Stimulated activated CD8-positive, alpha-beta memory T cell treated with anti-CD3 and anti-CD28 coated beads, Interleukin-7, amount 100 ng/mL, for 1 hour (primary cell): ENCODE data around the gene TMEM38A.

Experiments
- DNase-seq, 2 donors: peaks; one replicate each; pipeline ENCODE4 v3.0.0-alpha.2; 2020; ENCODE audit warnings: low read depth in 2 of 2

Gene TMEM38A, protein sequence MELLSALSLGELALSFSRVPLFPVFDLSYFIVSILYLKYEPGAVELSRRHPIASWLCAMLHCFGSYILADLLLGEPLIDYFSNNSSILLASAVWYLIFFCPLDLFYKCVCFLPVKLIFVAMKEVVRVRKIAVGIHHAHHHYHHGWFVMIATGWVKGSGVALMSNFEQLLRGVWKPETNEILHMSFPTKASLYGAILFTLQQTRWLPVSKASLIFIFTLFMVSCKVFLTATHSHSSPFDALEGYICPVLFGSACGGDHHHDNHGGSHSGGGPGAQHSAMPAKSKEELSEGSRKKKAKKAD

DNA sequence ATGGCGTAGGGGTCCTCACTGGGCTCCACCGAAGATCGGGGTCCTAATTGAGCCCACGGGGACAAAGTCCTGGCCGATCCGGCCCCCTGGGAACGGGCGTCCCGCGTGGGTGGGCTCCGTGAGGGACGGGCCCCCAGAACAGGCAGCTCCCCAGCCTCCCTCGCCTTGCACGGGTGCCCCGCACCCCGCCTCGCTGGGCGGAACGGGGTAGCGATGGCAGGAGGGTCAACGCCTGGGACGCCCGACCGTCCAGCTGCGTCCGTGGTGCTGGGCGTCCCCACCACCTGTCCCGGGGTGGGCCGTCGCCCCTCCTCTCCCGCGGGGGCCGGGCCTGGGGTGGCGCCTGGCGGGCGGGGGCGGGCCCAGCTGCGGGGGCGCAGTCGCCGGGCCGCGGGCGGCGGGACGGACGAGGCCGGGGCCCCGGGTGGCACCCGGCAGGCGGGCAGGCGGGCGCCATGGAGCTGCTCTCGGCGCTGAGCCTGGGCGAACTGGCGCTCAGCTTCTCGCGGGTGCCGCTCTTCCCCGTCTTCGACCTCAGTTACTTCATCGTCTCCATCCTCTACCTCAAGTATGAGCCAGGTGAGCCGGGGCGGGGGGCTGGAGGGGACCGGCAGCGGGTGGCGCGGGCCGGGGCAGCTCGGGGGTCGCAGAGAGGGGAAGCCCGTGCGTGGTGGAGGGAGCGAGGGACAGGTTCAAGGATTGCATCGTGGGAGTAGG, at the start of gene TMEM38A:
TMEM38A (plus strand) TSS at position 377 of the 717 bp plus-strand sequence; CDS start at position 456, 79 bp downstream.
- DNase-seq = no peak

DNA sequence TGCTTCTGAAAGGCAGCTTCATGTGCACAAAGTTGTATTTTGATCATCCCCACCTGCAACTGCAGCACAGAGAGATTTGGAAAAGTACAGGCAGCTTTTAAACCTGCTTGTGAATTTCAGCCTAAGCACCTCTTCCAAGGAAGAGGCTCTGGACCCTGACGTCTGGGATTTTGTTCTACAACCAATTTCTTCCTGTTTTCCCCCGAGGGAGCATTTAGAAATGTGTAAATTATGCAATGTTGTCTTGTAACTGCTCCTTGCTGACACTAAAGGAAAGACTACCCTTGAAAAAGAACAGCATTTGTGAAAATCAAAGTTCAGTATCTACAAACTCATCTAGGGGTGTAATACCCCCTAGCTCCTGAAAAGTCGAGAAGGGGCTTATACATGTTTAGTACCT, 48.3 kb upstream of the TMEM38A start:
- no peak for DNase-seq

DNA sequence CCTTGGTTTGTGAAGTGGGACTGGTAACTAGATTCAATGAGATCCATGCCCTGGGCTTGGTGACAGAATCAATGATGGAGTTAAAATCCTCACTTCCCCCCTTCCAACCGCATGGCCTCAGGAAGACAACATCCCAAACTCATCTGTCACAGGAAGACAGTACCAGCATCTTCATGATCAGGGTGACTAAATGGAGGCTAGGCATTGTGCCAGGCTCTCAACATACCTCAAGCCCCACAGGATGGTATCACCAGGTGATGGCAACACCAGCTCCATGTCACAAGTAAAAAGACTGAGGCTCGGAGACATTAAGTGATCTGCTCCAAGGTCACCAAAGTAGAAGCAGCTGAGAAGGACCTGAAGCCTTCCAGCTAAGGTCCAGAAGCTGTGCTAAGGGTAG, 47.1 kb upstream of the TMEM38A start:
- DNase-seq = no peak

DNA sequence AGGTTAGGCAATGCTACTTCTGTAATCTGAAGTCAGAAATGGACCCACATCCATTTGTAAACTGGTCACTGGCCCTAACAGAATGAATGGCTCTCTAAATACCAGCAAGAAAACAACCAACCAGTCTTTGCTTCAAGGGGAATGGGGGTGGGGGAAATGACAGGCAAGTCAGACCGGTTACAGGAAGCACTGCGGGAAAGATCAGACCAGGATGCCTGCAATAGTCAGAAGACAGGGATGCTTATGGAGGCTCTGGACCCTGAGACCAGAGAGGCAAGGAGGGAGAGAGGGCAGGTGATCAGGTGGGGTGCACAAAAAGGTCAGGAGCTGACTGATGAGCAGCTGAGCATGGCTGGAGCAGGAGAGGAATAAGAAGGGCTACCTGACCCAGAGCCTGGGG, 46.0 kb upstream of the TMEM38A start:
- DNase-seq = no peak

DNA sequence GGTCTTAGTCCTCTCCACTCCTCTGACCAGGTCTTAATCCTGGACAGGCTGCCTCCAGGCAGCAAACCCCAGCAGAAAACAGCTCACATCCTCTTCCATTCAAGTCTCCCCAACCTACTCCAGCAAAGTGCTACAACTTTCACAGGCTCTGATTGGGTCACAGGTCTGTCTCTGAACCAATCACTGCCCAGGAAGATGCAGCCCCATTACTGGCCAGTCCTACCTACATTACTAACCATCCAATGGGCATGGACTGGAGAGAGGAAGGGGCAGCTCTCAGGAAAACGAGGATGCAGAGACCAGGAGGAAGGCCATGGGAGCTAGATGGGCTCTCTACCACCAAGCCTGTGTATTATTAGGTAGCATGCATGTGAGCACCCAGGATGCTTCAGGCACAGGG, 45.1 kb upstream of the TMEM38A start:
- no peak for DNase-seq

DNA sequence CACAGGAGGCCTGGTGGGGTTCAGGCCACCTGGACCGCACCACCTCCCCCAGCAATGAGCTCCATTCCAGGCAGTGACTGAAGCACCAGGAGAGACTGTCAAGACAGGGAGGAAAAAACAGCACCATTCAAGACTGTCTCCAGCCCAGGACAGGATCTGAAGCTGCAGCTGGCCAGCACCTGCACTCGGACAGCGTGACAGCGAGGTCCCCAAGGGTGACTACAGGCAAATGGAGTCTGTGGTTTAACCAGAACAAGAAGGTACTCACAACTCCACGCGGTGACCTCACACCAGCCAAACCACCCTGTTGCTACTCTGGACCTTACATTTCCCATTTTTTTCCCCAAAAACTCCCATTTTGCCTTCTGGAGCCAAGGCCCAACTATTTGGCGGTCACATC, 42.7 kb upstream of the TMEM38A start:
- DNase-seq = no peak

DNA sequence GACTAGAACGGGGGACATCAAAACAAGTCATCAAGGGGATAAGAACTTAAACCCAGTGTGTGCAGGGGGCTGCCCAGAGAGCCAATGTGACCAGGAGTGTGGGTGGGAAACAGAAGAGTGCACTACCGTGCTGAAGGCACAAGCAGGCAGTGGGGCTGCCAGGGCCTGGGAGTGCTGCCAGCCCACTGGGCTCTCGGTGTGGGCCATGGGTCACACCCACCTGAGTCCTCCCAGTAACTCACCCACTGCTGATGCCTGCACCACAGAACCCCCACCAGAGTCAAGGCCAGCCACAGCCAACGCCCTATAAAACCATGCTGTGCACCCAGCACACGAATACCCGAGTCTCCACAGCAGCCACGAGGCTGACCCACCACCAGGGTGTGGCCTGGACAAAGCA, 41.5 kb upstream of the TMEM38A start:
- no peak for DNase-seq

DNA sequence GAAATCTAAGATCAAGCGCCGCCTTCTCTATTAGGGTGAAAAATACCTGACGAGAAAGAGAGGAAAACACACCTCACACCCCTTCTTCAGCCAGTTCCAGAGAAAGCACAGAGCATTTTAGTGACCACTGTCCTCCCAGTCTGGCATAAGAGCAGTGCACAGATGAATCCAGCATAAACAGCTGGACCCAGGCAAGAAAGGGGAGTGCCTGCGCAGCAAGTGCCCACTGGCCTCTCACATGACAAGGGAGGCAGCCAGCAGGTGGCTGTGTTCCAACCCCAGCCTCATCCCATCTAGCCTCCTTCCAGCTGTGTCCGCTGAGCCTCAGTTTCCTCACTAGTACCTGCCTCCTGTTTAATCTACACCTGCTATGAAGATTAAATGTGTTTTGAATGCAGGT, 40.9 kb upstream of the TMEM38A start:
- DNase-seq = no peak

DNA sequence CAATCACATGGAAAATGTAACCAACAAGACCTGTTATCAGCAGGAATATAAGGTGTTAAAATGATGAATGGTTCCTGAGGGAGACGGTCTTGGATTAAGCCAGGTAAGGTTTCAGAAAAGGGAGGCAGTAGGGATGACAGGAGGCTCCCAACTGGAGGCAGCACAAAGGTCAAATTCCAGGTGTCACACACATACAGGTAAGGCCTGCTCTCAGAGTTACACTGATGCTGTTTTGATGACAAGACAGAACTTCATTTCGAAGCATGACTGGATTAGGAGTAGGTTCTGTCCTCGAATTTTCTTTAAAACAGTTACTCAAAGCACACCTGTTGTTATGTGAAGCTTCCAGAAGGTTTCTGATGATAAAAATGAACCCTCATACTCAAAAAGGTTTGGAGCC, 40.4 kb upstream of the TMEM38A start:
- DNase-seq = no peak

DNA sequence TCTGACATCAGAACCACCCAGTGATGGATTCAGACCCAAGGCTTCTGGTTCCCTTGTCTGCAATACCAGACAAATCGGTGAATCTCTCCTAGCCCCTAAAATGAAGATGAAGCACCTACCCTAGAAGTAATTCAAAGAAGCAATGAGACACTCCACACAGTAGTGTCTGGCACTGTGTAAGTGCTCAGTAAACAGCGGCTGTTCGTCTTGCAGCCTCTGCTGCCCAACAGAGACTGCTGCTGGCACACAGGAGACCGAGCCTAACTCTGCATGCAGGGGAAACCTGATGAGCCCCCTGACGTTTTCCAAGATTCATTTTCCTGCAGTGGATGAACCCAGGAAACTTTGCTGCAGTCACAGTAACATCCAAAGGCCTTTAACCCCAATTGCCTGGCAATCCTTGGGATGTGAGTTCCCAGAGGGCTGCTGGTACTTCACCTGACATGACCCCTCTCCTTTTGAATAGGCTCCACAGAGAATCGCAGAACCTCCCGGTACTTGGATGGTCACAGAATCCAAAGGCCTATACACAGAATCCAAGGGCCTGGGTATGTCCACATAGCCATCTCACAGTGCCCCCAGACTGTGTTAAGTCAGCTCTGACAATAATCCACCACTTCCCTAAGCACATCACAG, 39.7 kb upstream of the TMEM38A start:
- DNase-seq = no peak

DNA sequence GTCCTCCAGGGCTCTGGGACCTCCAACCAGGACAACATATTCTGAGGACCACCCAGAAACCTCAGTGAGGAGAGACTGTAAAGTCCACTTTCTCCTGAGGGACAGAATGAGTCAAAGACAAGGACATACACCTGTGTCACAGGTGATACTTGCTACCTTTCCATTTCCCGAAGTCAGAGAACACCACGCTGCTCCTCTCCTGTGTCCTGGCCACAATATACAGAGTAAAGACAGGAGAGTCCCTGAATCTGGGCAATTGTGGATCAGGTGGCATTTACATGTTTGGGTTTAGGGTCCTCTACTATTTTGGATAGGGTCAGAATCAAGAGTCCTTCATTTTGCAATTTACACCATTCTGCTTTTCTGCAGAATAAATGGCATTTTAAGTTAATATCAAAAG, 37.9 kb upstream of the TMEM38A start:
- no peak for DNase-seq

DNA sequence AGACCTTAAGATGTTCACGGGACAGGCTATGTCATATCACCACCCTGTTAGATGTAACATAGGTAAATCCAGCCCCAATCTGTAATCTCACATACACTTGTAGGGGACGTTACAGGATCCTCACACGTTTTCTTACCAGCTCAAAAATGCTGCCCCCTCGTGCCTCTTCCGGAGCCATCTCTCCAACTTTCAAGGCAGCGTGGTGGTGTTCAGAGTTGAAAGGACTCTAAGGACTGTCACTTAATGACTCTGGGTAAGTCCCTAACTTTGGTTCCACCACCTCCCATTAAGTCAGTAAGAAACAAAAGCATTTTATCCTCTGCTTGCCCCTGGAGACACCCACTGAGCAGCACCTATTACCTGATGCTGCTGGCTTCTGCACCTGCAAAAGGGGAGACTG, 37.4 kb upstream of the TMEM38A start:
- DNase-seq = no peak

DNA sequence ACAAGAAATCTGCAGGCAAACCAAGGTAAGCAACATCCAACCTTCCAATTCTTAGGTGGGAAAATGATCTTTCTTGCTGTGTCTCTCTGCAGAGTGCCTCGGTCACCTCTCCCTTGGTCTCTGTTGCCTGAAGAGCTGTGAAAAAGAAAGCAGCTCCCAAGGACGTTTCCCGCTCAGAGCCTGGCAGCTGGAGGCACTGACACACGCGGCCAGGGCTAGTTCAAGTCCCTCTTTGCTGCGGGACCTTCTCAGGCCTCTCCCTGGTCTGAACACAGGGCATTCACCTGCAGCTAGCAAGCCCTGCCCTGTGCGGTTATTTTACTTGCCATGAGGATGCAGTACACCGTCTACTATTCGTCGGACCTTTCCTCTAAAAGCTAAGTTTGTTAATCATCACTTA, 36.7 kb upstream of the TMEM38A start:
- no peak for DNase-seq

DNA sequence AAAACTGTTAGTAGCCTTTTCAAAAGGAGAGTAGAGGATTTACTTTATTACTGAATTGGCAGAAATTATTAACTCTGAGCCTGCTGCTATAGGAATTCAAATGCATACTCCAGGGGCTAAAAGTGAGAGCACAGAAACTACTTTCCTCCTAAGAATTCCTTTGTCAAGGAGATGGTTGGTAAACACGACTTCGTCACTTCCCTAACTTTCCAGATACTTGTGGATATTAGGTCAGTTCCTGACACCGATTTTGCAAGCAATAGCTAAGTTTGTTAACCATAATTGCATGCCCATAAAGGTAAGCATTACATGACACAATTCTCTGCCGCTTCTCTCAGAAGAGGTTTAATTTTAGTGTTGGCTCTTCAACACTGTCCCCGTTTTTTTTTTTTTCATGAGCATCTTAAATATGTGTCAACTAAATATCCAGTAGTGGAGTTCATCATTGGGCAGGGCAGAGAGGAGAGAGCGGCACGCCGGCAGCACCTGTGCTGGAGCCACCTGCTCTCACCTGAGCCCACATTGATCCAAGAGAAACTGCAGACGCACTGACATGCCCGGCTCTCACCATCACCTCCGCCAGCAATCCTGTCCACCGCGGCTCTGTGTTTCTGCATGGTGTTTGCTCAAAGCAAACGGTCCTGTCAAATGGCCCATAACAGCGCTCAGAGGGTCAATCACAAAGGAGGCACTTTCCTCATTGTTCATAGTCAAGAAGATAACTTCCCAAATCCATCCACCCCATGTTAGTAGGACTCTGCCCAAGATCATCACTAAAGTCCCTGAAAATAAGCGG, 35.6 kb upstream of the TMEM38A start:
- no peak for DNase-seq

DNA sequence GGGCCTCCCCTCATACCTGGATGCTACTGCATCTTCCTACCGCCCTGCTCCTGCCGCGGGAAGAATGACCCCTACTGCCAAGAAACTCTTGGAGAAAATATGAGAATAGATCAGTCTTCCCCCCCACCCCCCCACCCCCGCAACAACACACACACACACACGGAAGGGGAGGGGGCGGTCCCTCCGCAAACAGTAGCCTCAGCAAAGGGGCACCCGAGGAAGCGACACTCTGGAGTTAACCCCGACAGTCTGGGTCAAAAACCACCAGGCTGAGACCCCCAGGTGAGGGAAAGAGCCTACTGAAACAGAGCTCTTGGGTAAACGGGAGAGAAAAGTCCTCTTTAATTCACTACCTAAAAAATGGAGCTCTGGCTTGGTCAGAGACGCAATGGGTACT, 34.1 kb upstream of the TMEM38A start:
- no peak for DNase-seq

DNA sequence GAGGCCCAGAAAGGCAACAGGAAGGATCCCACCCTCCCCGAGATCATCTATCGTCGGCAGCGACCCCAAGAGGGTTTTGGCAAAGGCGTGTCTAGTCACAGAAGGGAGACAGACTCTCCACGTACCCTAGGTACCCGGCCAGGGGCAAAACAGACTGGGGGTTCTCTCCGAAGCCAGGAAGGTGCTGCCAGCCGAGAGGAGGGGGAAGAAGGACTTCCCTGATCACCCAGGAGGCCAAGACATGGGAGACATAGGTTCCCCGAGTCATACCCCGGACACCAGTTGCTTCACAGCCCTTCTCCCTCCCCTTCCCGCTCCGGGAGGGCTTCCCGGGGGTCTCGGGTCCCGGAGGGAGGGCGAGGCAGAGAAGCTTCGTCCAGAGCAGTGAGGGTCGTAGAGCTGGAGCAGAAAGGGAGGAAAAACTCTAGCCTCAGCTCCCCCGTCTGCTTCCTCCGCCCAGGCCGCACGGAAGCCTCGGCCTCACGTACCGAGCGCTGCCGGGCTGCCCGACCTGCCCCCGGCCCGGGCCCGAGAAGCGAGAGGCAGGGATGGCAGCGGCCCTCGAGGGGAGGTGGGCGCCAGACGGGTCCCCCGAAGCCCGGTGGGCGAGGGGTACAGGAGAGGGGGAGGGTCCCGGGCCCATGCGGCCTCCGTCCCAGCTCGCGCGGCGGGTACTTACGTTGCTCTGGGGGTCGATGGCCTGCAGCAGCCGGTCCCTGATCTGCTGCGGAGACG, 33.6 kb upstream of the TMEM38A start:
- no peak for DNase-seq

DNA sequence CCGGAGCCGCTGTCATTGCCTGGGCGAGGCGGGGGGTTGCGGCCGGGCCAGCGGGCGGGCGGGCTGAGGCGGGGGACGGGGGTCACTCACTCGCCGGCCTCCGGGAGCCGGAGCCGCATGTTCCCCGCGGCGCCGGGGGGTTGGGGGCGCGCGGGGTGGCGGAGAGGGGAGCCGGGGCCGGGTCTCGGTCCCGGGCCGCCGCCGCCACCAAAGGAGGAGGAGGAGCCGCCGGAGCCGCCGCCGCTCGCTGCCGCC, 33.1 kb upstream of the TMEM38A start:
- no peak for DNase-seq

DNA sequence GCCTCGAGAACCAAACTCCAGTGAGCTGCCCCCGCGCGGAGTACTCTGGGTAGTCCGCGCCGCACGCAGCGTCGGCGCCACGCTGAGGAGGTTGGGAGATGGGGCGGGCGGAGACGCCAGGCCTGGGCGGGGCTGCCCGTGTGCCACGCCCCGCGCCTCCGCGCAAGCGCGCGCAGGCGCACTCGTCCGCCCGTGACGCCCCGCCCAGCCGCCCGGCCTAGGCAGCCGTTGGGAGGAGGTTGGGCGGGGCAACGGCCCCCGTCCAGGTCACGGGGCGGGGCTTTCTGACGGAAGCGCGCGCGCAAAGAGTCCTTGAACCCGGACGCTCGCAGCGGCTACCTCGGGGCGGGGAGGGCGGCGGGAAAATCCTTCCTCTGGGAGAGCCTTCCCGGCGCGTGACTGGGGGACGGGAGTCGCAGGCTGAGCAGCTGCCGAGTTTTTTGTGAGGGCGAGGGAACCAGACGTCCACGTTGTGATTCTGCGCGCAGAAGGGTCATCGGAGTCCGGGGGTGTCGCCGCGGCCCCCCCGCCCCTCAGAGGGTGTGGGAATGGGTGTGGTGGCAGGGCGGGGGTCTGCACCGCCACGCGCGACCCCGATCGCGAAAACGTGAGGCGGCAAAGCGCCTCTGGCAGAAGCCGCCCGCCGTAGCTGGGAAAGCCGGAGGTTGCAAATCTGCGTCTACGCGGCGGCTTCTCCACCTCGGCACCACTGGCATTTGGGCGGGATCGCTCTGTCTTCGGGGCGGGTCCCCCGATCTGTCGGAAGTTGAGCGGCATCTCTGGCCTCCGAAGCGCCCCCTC, 32.6 kb upstream of the TMEM38A start, which contains the start of gene MED26:
MED26 (minus strand) TSS at position 22 of the 801 bp plus-strand sequence. CDS start 261 bp downstream, outside the sequence.
- peak; percentile 92 to 96 for DNase-seq

DNA sequence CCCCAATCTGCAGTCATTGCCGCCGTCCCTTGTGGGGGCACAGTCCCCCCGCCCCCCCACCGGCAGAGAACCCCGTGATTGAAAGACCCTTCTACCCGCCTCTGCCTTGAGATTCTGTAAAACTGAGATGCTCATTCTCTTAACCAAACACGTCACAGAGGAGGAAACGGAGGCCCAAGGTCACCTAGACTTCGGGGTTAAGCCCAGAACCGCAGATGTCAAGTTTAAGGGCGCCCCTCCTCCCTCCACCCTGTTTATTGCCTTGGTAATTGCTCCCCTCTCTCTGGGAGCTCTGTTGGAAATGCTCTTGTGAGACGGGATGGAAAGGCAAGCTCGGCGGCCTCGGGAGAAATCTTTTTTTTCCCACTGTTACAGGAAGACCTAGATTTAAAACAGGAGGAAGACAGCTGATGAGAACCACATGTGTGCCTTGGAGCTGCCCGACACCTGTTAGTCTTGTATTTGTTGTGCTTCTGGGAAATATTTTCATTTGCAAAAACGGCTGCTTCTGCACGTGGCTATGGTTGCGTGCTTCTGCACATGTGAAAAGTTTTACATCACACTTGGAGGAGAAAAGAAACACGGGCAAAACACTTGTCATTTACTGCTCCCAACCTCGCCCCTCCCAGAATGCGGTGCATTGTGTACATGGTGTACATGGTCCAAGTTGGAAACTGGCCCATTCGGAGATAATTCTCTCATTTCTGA, 31.8 kb upstream of the TMEM38A start:
- DNase-seq = no peak

DNA sequence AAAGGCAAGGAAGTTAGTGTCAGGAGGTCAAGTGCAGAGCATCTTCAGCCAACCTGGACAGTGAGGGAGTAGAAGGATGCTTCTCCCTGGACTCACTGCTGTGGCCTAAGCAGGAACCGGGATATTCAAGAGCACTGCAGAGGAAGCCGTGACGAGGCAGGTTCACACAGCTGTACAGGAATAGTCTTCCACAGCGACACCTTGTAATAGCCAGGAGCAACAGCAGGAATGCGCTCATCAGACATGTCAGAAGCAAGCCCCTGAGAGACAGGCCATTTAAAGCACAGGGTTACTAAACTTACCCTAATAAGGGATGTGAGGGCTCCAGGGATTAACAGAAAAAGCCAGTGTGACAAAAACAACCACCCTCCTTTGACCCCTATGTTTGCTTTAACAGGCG, 29.5 kb upstream of the TMEM38A start:
- no peak for DNase-seq
